GM12878 (cell line): ENCODE data around the gene CAMTA1. TPM values are rescaled to one million over a fixed set of nuclear protein-coding genes. Genes with fewer than 3 reads are reported as not detected.
A peak's percentile ranks its signal among the peaks of the same experiment; 100 is the strongest.

Source experiments
- ATAC-seq: fragments of 200-7000 bp; cut with Tn5 transposase; 3 replicates; pipeline ENCODE4 v1.9.1; 2020; ENCODE audit warnings: mild to moderate bottlenecking, moderate library complexity
- BruUV-seq: library from RNA; stranded (reverse); fragments of 400-500 nt; replicated peaks from 2 replicates; lab custom pipeline; 2021; lab: Mats Ljungman, UMichigan
- CTCF ChIA-PET: fragments of 300-600 bp; sonication (Branson Sonifier 250); formaldehyde crosslinking; extraction: SDS; loops from one replicate; lab custom pipeline; 2021; ENCODE audit warnings: inconsistent platforms; lab: Yijun Ruan, JAX
- POLR2A ChIA-PET: fragments of 350-600 bp; formaldehyde crosslinking; extraction: SDS; loops from one replicate; lab custom pipeline; 2021; ENCODE audit warnings: inconsistent platforms; lab: Charles Lee
- RAD21 ChIA-PET: fragments of 300-600 bp; sonication (Branson Sonifier 250); formaldehyde crosslinking; loops from one replicate; lab custom pipeline; 2023; ENCODE audit warnings: antibody characterized with exemption; ENCODE audit not compliant: unreplicated experiment; lab: Charles Lee
- SMC1A ChIA-PET: fragments of 300-600 bp; sonication (Branson Sonifier 250); formaldehyde crosslinking; loops from one replicate; lab custom pipeline; 2023; ENCODE audit not compliant: unreplicated experiment, uncharacterized antibody; lab: Charles Lee
- DNase-seq: peaks from one replicate; pipeline ENCODE4 v3.0.0-alpha.2; 2011; ENCODE audit warnings: low read depth, low spot score
- FAIRE-seq: peaks from 3 replicates; lab custom pipeline; 2011; peaks lifted over from hg19 to GRCh38; lab: Jason Lieb, UNC
- H2AFZ ChIP-seq: 2 replicates; pipeline ENCODE4 v1.6.0; 2011; ENCODE audit warnings: low read depth, low read length, control low read depth; ENCODE audit not compliant: control insufficient read depth
- H3K27ac ChIP-seq: 2 replicates; pipeline ENCODE4 v1.5.1; 2011; ENCODE audit warnings: control low read depth; ENCODE audit not compliant: control insufficient read depth, insufficient read depth
- H3K27me3 ChIP-seq, 2 experiments: replicated peaks in 1 of 2; 2 replicates each; pipeline versions ENCODE4 v1.6.0 to v1.6.1; 2011; ENCODE audit warnings: low read length in 1 of 2; ENCODE audit not compliant: control insufficient read depth in 2 of 2, insufficient read depth in 2 of 2
- H3K36me3 ChIP-seq, 2 experiments: 2 replicates each; pipeline ENCODE4 v1.5.1; 2011; ENCODE audit warnings: low read length in 1 of 2; ENCODE audit not compliant: control insufficient read depth in 2 of 2, insufficient read depth in 2 of 2
- H3K4me1 ChIP-seq: 2 replicates; pipeline ENCODE4 v1.6.1; 2011; ENCODE audit warnings: mild to moderate bottlenecking, low read length, moderate library complexity, mixed read lengths; ENCODE audit not compliant: control insufficient read depth, insufficient read depth
- H3K4me2 ChIP-seq: 2 replicates; pipeline ENCODE4 v1.6.0; 2011; ENCODE audit warnings: control low read depth; ENCODE audit not compliant: control insufficient read depth, insufficient read depth
- H3K4me3 ChIP-seq: fragments of 200-600 bp; sonication (generic); 2 replicates; pipeline ENCODE4 v1.5.1; 2016
- H3K79me2 ChIP-seq: 2 replicates; pipeline ENCODE4 v1.6.0; 2011; ENCODE audit warnings: low read length; ENCODE audit not compliant: control insufficient read depth, insufficient read depth
- H3K9ac ChIP-seq: 2 replicates; pipeline ENCODE4 v1.8.0; 2011; ENCODE audit warnings: low read length, control low read depth, mixed read lengths; ENCODE audit not compliant: control insufficient read depth, insufficient read depth
- H3K9me3 ChIP-seq: replicated peaks from 3 replicates; pipeline ENCODE4 v1.5.1; 2011; ENCODE audit warnings: mild to moderate bottlenecking, low read length; ENCODE audit not compliant: control insufficient read depth, insufficient read depth
- H4K20me1 ChIP-seq: 2 replicates; pipeline ENCODE4 v1.6.0; 2011; ENCODE audit not compliant: control insufficient read depth, insufficient read depth
- EZH2 ChIP-seq: IDR thresholded peaks from 2 replicates; pipeline ENCODE4 v1.6.1; 2012; ENCODE audit warnings: low read depth, mild to moderate bottlenecking, control low read depth, inconsistent platforms, low read length, borderline replicate concordance; ENCODE audit not compliant: control insufficient read depth
- MXI1 ChIP-seq: fragments of 150-350 bp; IDR thresholded peaks from 2 replicates; pipeline ENCODE4 v1.6.1; 2011; ENCODE audit warnings: low read depth, mild to moderate bottlenecking, inconsistent platforms, low read length, improper control_type of control experiment
- POLR2A ChIP-seq: IDR thresholded peaks from 2 replicates; pipeline ENCODE4 v1.6.1; 2011; ENCODE audit warnings: low read depth, mild to moderate bottlenecking, low read length
- RUNX3 ChIP-seq: IDR thresholded peaks from 2 replicates; pipeline ENCODE4 v1.6.1; 2012; ENCODE audit warnings: low read length, inconsistent platforms
- SMARCA5 ChIP-seq: fragments of 450-650 bp; IDR thresholded peaks from 2 replicates; pipeline ENCODE4 v1.6.1; 2017; ENCODE audit warnings: mild to moderate bottlenecking
- whole genome bisulfite sequencing: methylation state at CpG from one replicate; pipeline ENCODE4 v1.1.6; 2016; ENCODE audit warnings: low lambda C conversion rate; ENCODE audit not compliant: insufficient replicate concordance, insufficient coverage; ENCODE audit errors: missing lambda C conversion rate; 5-methylcytosine and 5-hydroxymethylcytosine counted together
- in situ Hi-C: fragments of 300-500 bp; cut with MboI; formaldehyde crosslinking; loops from 9 replicates; pipeline ENCODE4 v1.14.3; 2018; ENCODE audit warnings: mixed read lengths
- intact Hi-C: fragments of 100-400 bp; cut with micrococcal nuclease; formaldehyde crosslinking; loops from one replicate; pipeline ENCODE4 v1.14.2; 2022; ENCODE audit not compliant: unreplicated experiment
- polyA plus RNA-seq, 11 experiments: library from polyadenylated mRNA; depleted of rRNA in 4 of 11; unstranded in 6 of 11; stranded (reverse) in 5 of 11; fragments of >200 nt; fragmentation: Nextera tagmentation in 4 of 11; fragmentation: Illumina TruSeq in 1 of 11; extraction: Ambion mirVana in 4 of 11; extraction: Trizol in 1 of 11; gene quantifications; 1 replicate in 1 of 11; 2 replicates in 10 of 11; pipeline versions ENCODE4 v1.2.1 to v1.2.3, GENCODE V29; 2011 to 2016; ENCODE audit warnings: inconsistent platforms in 2 of 11, missing spikeins in 2 of 11, low read depth in 1 of 11
- total RNA-seq, 4 experiments: library from RNA; depleted of rRNA in 3 of 4; stranded (reverse); fragments of >200 nt in 3 of 4; fragmentation: Illumina TruSeq in 1 of 4; extraction: Trizol in 1 of 4; gene quantifications; 2 replicates each; pipeline versions ENCODE4 v1.2.1 to v1.2.3, GENCODE V29; 2013 to 2021
- TF ChIP-seq, protein P1 (sequence below): fragments of 450-650 bp; IDR thresholded peaks from 2 replicates; pipeline ENCODE4 v1.6.1; 2017; ENCODE audit warnings: antibody characterized with exemption, mild to moderate bottlenecking, moderate library complexity
- TF ChIP-seq, protein P2 (sequence below): IDR thresholded peaks from 2 replicates; pipeline ENCODE4 v1.6.1; 2012; ENCODE audit warnings: mild to moderate bottlenecking, low read depth, low read length
- TF ChIP-seq, protein P3 (sequence below): fragments of 150-350 bp; IDR thresholded peaks from 2 replicates; pipeline ENCODE4 v1.6.1; 2016; ENCODE audit warnings: low read depth, low read length
- TF ChIP-seq, protein P4 (sequence below): fragments of 450-650 bp; formaldehyde crosslinking; IDR thresholded peaks from 2 replicates; pipeline ENCODE4 v1.5.0; 2022; ENCODE audit warnings: mild to moderate bottlenecking, missing genetic modification characterization

CAMTA1 gene
- total and polyA plus RNA-seq, 10 of the 15 experiments (the other 5 are each of a cell fraction or from before 2014, with no cell fraction given) = 37.7 to 148 (median 76.4) TPM

DNA sequence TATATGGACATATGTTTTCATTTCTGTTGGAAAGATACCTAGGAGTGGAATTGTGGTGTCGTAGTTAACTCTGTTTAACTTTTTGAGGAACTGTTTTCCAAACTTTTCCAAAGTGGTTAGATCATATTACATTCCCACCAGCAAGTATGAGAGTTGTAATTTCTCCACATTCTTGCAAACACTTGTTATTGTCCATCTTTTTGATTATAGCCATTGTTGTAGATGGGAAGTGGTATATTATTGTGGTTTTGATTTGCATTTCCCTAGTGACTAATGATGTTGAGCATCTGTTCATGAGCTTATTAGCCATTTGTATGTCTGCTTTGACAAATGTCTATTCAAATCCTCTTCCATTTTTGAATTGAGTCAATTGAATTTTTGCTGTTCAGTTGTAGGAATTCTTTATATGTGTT lies 19.8 kb downstream of the CAMTA1 start:
- H3K36me3 ChIP-seq = peaks cover 1 to 3% of the 10 kb centered on the region in 2 experiments; a peak in 2 of 4 replicates
- peaks cover 3% of the 10 kb centered on the region; the same call in 1 of the 2 replicates for H4K20me1 ChIP-seq
- no peak overlapping the region for H3K4me2 ChIP-seq
- H3K9me3 ChIP-seq = no peaks in the 10 kb centered on the region
- H3K27me3 ChIP-seq = no peaks in the 10 kb centered on the region
- CTCF ChIA-PET = interaction anchor here (0.9 to 3.1 kb wide), 5 partner anchors 8 to 86 kb away, joined by 3 to 15 read pairs (median 4); no protein-coding TSS in a partner anchor
- H2AFZ ChIP-seq = no peak overlapping the region
- in situ Hi-C loops = no loop called here
- 100% methylated on average over 1 of the region's 1 CpG for WGBS
- POLR2A ChIA-PET = interaction anchor here (0.6 kb wide), 1 partner anchor 25 kb away, joined by 3 read pairs; no protein-coding TSS in a partner anchor
- SMC1A ChIA-PET = interaction anchor here (0.6 to 5.5 kb wide), 7 partner anchors 9 to 84 kb away, joined by 3 to 45 read pairs (median 5); partner anchors contain the start of gene CAMTA1
- peaks cover 39% of the 10 kb centered on the region for H3K79me2 ChIP-seq
- RAD21 ChIA-PET = interaction anchor here (1.0 to 2.9 kb wide), 6 partner anchors 10 to 91 kb away, joined by 4 to 11 read pairs (median 6); partner anchors contain the start of gene CAMTA1
- no peak overlapping the region for H3K27ac ChIP-seq
- ATAC-seq (peak; percentile 84), DNase-seq (peak; percentile 27), FAIRE-seq (peak; percentile 85)
- no TSS peak for BruUV-seq
- H3K4me1 ChIP-seq = peaks cover 8% of the 10 kb centered on the region
- no peak overlapping the region for H3K9ac ChIP-seq
- no peak overlapping the region for H3K4me3 ChIP-seq
- intact Hi-C loops = no loop called here
- TF ChIP-seq RUNX3 (peak; percentile 76), EZH2 (no peak), POLR2A (no peak), MXI1 (no peak), SMARCA5 (0 out of 2 replicates have a peak, but pooled peaks have one; percentile 75)
- TF ChIP-seq, protein P1, sequence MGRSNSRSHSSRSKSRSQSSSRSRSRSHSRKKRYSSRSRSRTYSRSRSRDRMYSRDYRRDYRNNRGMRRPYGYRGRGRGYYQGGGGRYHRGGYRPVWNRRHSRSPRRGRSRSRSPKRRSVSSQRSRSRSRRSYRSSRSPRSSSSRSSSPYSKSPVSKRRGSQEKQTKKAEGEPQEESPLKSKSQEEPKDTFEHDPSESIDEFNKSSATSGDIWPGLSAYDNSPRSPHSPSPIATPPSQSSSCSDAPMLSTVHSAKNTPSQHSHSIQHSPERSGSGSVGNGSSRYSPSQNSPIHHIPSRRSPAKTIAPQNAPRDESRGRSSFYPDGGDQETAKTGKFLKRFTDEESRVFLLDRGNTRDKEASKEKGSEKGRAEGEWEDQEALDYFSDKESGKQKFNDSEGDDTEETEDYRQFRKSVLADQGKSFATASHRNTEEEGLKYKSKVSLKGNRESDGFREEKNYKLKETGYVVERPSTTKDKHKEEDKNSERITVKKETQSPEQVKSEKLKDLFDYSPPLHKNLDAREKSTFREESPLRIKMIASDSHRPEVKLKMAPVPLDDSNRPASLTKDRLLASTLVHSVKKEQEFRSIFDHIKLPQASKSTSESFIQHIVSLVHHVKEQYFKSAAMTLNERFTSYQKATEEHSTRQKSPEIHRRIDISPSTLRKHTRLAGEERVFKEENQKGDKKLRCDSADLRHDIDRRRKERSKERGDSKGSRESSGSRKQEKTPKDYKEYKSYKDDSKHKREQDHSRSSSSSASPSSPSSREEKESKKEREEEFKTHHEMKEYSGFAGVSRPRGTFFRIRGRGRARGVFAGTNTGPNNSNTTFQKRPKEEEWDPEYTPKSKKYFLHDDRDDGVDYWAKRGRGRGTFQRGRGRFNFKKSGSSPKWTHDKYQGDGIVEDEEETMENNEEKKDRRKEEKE = no peak
- TF ChIP-seq, protein P2, sequence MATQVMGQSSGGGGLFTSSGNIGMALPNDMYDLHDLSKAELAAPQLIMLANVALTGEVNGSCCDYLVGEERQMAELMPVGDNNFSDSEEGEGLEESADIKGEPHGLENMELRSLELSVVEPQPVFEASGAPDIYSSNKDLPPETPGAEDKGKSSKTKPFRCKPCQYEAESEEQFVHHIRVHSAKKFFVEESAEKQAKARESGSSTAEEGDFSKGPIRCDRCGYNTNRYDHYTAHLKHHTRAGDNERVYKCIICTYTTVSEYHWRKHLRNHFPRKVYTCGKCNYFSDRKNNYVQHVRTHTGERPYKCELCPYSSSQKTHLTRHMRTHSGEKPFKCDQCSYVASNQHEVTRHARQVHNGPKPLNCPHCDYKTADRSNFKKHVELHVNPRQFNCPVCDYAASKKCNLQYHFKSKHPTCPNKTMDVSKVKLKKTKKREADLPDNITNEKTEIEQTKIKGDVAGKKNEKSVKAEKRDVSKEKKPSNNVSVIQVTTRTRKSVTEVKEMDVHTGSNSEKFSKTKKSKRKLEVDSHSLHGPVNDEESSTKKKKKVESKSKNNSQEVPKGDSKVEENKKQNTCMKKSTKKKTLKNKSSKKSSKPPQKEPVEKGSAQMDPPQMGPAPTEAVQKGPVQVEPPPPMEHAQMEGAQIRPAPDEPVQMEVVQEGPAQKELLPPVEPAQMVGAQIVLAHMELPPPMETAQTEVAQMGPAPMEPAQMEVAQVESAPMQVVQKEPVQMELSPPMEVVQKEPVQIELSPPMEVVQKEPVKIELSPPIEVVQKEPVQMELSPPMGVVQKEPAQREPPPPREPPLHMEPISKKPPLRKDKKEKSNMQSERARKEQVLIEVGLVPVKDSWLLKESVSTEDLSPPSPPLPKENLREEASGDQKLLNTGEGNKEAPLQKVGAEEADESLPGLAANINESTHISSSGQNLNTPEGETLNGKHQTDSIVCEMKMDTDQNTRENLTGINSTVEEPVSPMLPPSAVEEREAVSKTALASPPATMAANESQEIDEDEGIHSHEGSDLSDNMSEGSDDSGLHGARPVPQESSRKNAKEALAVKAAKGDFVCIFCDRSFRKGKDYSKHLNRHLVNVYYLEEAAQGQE = no peak
- TF ChIP-seq, protein P3, sequence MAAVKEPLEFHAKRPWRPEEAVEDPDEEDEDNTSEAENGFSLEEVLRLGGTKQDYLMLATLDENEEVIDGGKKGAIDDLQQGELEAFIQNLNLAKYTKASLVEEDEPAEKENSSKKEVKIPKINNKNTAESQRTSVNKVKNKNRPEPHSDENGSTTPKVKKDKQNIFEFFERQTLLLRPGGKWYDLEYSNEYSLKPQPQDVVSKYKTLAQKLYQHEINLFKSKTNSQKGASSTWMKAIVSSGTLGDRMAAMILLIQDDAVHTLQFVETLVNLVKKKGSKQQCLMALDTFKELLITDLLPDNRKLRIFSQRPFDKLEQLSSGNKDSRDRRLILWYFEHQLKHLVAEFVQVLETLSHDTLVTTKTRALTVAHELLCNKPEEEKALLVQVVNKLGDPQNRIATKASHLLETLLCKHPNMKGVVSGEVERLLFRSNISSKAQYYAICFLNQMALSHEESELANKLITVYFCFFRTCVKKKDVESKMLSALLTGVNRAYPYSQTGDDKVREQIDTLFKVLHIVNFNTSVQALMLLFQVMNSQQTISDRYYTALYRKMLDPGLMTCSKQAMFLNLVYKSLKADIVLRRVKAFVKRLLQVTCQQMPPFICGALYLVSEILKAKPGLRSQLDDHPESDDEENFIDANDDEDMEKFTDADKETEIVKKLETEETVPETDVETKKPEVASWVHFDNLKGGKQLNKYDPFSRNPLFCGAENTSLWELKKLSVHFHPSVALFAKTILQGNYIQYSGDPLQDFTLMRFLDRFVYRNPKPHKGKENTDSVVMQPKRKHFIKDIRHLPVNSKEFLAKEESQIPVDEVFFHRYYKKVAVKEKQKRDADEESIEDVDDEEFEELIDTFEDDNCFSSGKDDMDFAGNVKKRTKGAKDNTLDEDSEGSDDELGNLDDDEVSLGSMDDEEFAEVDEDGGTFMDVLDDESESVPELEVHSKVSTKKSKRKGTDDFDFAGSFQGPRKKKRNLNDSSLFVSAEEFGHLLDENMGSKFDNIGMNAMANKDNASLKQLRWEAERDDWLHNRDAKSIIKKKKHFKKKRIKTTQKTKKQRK = no peak
- TF ChIP-seq, protein P4, sequence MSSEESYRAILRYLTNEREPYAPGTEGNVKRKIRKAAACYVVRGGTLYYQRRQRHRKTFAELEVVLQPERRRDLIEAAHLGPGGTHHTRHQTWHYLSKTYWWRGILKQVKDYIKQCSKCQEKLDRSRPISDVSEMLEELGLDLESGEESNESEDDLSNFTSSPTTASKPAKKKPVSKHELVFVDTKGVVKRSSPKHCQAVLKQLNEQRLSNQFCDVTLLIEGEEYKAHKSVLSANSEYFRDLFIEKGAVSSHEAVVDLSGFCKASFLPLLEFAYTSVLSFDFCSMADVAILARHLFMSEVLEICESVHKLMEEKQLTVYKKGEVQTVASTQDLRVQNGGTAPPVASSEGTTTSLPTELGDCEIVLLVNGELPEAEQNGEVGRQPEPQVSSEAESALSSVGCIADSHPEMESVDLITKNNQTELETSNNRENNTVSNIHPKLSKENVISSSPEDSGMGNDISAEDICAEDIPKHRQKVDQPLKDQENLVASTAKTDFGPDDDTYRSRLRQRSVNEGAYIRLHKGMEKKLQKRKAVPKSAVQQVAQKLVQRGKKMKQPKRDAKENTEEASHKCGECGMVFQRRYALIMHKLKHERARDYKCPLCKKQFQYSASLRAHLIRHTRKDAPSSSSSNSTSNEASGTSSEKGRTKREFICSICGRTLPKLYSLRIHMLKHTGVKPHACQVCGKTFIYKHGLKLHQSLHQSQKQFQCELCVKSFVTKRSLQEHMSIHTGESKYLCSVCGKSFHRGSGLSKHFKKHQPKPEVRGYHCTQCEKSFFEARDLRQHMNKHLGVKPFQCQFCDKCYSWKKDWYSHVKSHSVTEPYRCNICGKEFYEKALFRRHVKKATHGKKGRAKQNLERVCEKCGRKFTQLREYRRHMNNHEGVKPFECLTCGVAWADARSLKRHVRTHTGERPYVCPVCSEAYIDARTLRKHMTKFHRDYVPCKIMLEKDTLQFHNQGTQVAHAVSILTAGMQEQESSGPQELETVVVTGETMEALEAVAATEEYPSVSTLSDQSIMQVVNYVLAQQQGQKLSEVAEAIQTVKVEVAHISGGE (CRISPR knock-in tag) = no peak
